HG03432 (cell line): Measurements from ENCODE around the gene RFTN1.

Experiments used
- ATAC-seq: cut with Tn5 transposase; IDR thresholded peaks from one replicate; pipeline ENCODE4 v1.9.1; 2021; ENCODE audit warnings: mild to moderate bottlenecking, moderate library complexity; ENCODE audit not compliant: unreplicated experiment

RFTN1 gene

GRCh38 chr3:16468336-16469098 is 45.0 kb downstream of the RFTN1 start:
- ATAC-seq = no peak

- no peak for ATAC-seq
These were observed 45.5 kb downstream of the RFTN1 start for GRCh38 chr3:16468002-16468335.

GRCh38 chr3:16467393-16467792 is 46.1 kb downstream of the RFTN1 start:
- ATAC-seq = peak; percentile 95

- no peak for ATAC-seq
These were observed 46.7 kb downstream of the RFTN1 start for GRCh38 chr3:16466822-16467221.

GRCh38 chr3:16464511-16465148 is 48.9 kb downstream of the RFTN1 start:
- ATAC-seq = no peak

GRCh38 chr3:16463914-16464313 is 49.6 kb downstream of the RFTN1 start:
- ATAC-seq = no peak

DNA sequence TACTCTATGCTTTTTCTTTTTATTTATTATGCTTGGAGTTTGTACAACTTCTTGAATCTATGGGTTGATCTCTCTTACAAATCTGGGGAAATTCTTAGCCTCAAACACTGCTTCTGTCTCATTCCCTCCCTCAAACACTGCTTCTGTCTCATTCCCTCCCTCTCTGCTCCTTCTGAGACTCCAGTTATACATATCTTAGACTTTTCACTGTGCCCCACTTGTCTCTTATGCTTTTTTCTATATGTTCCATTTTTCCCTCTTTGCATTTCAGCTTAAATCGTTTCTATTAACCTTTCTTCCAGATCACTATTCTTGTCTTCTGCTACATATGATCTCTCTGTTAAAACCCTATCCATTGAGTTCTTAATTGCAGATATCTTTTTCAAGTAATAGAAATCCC is 50.4 kb downstream of the RFTN1 start:
- ATAC-seq = no peak

GRCh38 chr3:16462679-16463078 is 50.8 kb downstream of the RFTN1 start:
- no peak for ATAC-seq

DNA sequence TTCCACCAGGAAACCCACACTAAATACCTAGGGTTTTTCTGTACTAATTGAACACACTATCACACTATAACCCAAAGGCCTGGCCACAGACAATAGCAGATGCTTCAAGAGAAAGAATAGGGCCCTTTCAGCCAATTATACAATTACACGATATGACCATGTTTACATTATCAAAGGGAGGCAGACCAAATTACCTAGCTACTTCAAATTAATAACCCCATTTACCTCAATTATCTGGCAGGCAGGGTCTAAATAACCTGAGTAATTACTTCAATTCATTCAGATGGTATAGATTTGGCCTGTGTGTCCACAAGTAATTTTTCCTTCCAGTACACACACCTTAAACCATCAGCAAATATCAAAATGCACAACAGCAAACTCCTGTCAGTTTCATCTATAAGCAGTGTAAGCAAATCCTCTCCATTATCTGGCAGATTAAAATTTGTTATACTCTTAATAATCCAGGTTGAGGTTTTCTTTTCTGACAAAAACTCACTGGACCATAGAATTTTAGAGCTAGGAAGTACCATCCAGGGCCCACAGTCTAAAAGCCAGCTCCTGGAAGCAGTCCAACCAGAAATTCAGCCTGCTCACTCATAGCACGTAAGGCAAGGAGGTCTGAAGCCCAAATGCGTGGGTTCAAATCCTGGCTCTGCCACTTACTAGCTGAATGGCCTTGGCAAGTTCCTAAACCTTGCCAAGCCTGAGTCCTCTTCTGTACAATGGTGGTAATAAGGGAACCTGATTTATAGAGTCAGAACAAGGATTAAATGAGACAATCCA is 51.8 kb downstream of the RFTN1 start:
- ATAC-seq = no peak

DNA sequence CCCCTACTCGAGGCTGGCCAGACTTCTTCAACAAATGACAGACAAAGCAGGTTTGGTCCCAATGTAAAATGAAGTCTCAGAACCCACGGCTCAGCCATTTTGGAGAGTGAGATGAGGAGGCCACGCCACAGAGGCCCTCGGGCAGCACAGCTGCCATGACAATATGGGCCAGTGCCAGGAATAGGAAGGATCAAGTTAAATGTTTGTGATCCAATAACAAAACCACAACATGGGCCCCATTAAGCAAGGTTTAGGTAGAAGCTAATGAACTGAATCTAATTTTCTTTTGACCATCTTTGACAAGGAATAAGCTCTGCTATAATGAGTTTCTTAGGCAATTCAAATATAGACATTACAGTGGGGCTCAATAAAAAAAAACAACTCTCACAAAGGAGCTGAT is 52.6 kb downstream of the RFTN1 start:
- no peak for ATAC-seq

GRCh38 chr3:16460273-16460672 is 53.2 kb downstream of the RFTN1 start:
- ATAC-seq = no peak

DNA sequence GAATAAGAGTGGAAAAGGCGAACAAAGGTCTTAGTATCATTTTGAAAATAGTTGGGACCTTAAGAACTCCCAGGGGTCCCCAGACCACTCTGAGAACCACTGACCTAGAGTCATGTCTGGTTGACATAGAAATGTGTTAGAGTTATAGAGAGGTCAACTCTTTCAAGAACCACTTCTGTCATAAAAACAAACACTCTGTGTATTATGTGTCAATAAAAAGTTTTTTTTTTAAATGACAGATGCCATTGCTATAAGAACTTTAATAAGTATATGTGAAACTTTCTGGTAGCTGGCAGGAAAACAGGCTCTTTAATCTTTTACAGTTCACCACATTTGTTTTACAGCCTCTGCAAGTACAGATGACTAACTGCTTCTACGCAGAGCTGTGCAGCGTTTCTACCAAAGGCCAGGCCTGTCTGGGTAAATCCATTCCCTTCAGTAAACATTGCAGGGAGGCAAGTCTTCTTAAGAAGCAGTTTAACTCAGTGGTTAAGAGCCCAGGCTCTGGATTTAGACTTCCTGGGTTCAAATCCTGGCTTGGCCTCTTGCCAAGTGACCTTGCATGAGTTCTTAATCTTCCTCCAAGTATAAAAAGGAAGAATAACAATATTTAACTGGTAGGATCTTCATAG is 56.6 kb downstream of the RFTN1 start:
- ATAC-seq = no peak

DNA sequence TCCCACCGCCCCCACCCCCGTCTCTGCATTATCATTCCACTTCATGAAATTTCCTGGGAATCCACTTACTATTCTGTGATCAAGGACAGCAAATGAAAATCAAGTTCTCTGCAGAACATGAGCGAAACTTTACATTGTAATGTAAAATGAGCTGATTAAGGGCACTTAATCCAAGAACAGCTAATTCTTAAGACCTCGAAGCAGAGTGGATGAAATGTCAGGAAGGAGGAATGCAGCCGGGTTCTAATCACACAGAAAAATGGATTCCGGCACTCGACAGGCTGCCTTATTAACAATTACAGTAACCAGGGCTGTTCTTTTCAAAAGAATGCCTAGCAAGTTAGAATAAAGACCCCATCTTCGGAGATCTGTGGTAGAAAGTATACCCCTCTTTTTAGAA is 57.5 kb downstream of the RFTN1 start:
- no peak for ATAC-seq

- no peak for ATAC-seq
These were observed 58.5 kb downstream of the RFTN1 start for GRCh38 chr3:16455001-16455400.

DNA sequence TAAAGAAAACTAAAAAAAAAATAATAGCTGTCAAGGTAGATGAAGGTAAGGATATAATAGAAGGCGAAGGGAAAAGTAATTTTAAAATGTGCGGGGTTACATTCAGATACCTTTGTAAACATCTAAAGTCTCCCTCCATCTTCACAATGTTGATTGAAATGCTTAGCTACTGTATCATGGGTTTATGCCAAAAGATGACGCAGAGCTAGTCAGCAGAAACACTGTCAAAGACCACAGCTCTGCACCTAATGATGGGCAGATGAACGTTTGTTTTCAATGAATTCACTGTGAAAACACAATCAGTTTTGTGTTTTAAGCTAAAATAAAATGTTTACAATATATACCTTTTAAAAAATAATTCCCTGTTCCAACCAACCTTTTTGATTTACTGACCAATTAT is 61.2 kb downstream of the RFTN1 start:
- no peak for ATAC-seq

GRCh38 chr3:16449369-16449768 is 64.1 kb downstream of the RFTN1 start:
- ATAC-seq = no peak

- ATAC-seq = no peak
These were observed 64.8 kb downstream of the RFTN1 start for GRCh38 chr3:16448639-16449070.

- ATAC-seq = no peak
These were observed 66.4 kb downstream of the RFTN1 start for GRCh38 chr3:16447135-16447534.

DNA sequence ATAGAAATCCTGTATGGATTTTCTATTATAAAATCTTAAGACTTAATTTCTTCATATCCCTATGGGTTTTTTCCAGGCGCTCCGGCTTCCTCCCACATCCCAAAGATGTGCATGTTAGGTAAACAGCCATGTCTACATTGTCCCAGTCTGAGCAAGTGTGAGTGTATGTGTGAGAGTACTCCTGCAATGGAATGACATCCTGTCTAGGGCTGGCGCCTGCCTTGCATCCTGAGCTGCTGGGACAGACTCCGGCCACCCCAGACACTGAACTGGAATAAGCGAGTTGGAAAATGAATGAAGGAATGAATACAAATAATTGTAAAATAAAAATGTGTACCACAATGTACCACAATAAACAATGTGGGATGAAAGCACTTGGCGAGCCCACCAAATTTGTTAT is 69.2 kb downstream of the RFTN1 start:
- ATAC-seq = no peak

DNA sequence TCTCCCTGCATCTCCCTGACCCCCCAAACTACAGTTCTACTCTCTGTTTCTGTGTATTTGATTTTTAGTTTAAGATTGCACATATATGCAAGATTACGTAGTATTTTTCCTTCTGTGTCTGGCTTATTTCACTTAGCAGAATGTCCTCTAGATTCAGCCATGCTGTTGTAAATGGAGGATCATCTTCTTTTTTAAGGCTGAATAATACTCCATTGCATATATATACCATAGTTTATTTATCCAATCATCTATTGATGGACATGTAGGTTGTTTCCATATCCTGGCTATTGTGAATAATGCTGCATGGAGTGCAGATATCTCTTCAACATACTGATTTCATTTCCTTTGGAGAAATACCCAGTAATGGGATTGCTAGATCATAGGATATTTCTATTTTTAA is 70.8 kb downstream of the RFTN1 start:
- no peak for ATAC-seq

DNA sequence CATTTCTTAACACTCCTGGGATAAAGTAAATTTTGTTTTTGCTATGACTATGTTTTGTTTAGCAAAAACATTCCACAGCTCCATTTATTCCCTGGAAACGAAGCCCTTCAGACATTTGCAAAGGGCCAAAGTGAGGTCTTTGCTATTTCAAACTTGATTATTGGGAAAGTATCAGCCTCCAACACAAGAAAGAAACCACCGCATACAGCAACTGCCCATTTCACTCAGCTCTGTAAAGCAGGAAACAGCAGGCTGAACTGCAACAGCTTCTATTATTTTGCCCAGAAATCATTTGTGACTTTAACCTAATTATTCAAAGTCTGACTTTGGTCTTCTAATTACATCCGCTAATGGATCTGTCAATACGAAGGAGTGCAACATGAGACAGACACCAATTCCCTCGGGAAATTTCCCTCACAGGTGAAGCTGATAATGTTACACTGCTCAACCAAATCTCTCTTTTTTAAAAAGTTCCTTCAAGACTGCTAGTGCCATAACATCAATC is 72.1 kb downstream of the RFTN1 start:
- ATAC-seq = no peak
